Hepatocyte (in vitro differentiated cells): ENCODE measurements around the gene MPP3.

Experiments used
- EZH2 ChIP-seq: fragments of 200-600 bp; sonication (generic); IDR thresholded peaks from 2 replicates; pipeline ENCODE4 v1.6.1; 2016; ENCODE audit warnings: antibody characterized with exemption, mild to moderate bottlenecking, borderline replicate concordance
- EZH2phosphoT487 ChIP-seq: fragments of 200-600 bp; sonication (generic); IDR thresholded peaks from one replicate; pipeline ENCODE4 v1.6.1; 2018; ENCODE audit warnings: antibody characterized with exemption, mild to moderate bottlenecking, low read depth, moderate library complexity; ENCODE audit not compliant: unreplicated experiment, severe bottlenecking
- TF ChIP-seq, protein P1 (sequence below): fragments of 200-600 bp; sonication (generic); IDR thresholded peaks from 2 replicates; pipeline ENCODE4 v1.5.1; 2016; ENCODE audit warnings: antibody characterized with exemption, mild to moderate bottlenecking; ENCODE audit not compliant: poor library complexity

DNA sequence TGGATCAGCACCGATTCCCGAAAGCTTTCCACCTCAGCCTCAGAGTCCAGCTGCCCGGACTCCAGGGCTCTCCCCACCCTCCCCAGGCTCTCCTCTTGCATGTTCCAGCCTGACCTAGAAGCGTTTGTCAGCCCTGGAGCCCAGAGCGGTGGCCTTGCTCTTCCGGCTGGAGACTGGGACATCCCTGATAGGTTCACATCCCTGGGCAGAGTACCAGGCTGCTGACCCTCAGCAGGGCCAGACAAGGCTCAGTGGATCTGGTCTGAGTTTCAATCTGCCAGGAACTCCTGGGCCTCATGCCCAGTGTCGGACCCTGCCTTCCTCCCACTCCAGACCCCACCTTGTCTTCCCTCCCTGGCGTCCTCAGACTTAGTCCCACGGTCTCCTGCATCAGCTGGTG, 29.0 kb upstream of the MPP3 start:
- TF ChIP-seq EZH2phosphoT487 (no peak), EZH2 (no peak)
- TF ChIP-seq, protein P1, sequence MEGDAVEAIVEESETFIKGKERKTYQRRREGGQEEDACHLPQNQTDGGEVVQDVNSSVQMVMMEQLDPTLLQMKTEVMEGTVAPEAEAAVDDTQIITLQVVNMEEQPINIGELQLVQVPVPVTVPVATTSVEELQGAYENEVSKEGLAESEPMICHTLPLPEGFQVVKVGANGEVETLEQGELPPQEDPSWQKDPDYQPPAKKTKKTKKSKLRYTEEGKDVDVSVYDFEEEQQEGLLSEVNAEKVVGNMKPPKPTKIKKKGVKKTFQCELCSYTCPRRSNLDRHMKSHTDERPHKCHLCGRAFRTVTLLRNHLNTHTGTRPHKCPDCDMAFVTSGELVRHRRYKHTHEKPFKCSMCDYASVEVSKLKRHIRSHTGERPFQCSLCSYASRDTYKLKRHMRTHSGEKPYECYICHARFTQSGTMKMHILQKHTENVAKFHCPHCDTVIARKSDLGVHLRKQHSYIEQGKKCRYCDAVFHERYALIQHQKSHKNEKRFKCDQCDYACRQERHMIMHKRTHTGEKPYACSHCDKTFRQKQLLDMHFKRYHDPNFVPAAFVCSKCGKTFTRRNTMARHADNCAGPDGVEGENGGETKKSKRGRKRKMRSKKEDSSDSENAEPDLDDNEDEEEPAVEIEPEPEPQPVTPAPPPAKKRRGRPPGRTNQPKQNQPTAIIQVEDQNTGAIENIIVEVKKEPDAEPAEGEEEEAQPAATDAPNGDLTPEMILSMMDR = no peak
